Endothelial cell of umbilical vein (primary cell): ENCODE results near the gene MAMDC2. TPM values are rescaled to one million over a fixed set of nuclear protein-coding genes. Genes with fewer than 3 reads are reported as not detected.

Experiments used
- BruUV-seq: library from RNA; stranded (reverse); fragments of 400-500 nt; replicated peaks from 2 replicates; lab custom pipeline; 2021; lab: Mats Ljungman, UMichigan
- CTCF ChIA-PET: fragments of 300-600, 350-600 bp; sonication (Branson Sonifier 250); formaldehyde crosslinking; loops from one replicate; lab custom pipeline; 2021; ENCODE audit warnings: antibody characterized with exemption, inconsistent platforms; lab: Charles Lee
- POLR2A ChIA-PET: fragments of 300-600, 350-600 bp; sonication (Branson Sonifier 250); formaldehyde crosslinking; loops from one replicate; lab custom pipeline; 2021; ENCODE audit warnings: antibody characterized with exemption, inconsistent platforms; lab: Charles Lee
- DNase-seq: peaks from one replicate; pipeline ENCODE4 v3.0.0-alpha.2; 2011; ENCODE audit warnings: low read depth, low spot score
- FAIRE-seq: peaks from 2 replicates; lab custom pipeline; 2011; peaks lifted over from hg19 to GRCh38; lab: Jason Lieb, UNC
- H2AFZ ChIP-seq: 2 replicates; pipeline ENCODE4 v1.6.0; 2012; ENCODE audit warnings: low read depth, low read length, control low read depth, inconsistent platforms
- H3K27ac ChIP-seq: 2 replicates; pipeline ENCODE4 v1.5.1; 2011; ENCODE audit warnings: low read depth, mild to moderate bottlenecking, control low read depth, low read length, moderate library complexity; ENCODE audit not compliant: insufficient read depth
- H3K27me3 ChIP-seq, 2 experiments: 2 replicates each; pipeline versions ENCODE4 v1.6.0 to v1.6.1; 2011; ENCODE audit warnings: low read length in 2 of 2, mixed read lengths in 1 of 2; ENCODE audit not compliant: control insufficient read depth in 2 of 2, insufficient read depth in 2 of 2
- H3K36me3 ChIP-seq, 2 experiments: 2 replicates in 1 of 2; 3 replicates in 1 of 2; pipeline ENCODE4 v1.5.1; 2011; ENCODE audit warnings: low read length in 2 of 2, mild to moderate bottlenecking in 1 of 2, moderate library complexity in 1 of 2; ENCODE audit not compliant: control insufficient read depth in 2 of 2, insufficient read depth in 2 of 2; ENCODE audit errors: extremely low read depth in 1 of 2
- H3K4me1 ChIP-seq: 3 replicates; pipeline ENCODE4 v1.5.1; 2011; ENCODE audit warnings: mild to moderate bottlenecking, low read length; ENCODE audit not compliant: control insufficient read depth, insufficient read depth; ENCODE audit errors: extremely low read depth
- H3K4me2 ChIP-seq: 2 replicates; pipeline ENCODE4 v1.6.1; 2011; ENCODE audit warnings: low read length, control low read depth, mixed read lengths; ENCODE audit not compliant: insufficient read depth
- H3K4me3 ChIP-seq, 3 experiments: fragments of 200-600 bp in 1 of 3; sonication (generic), shearing (Covaris generic) in 1 of 3; replicated peaks in 1 of 3; 2 replicates each; pipeline ENCODE4 v1.5.1; 2011 to 2016; ENCODE audit warnings: control low read depth in 3 of 3, low read length in 3 of 3, mild to moderate bottlenecking in 2 of 3, inconsistent platforms in 1 of 3, low read depth in 1 of 3, moderate library complexity in 1 of 3; ENCODE audit not compliant: insufficient read depth in 1 of 3
- H3K79me2 ChIP-seq: 2 replicates; pipeline ENCODE4 v1.6.0; 2012; ENCODE audit warnings: low read length, inconsistent platforms; ENCODE audit not compliant: control insufficient read depth, insufficient read depth
- H3K9ac ChIP-seq: replicated peaks from 2 replicates; pipeline ENCODE3; 2011; ENCODE audit warnings: low read length, control low read depth; ENCODE audit not compliant: insufficient read depth; ENCODE audit errors: extremely low read depth
- H3K9me1 ChIP-seq: replicated peaks from 3 replicates; pipeline ENCODE4 v1.6.0; 2011; ENCODE audit warnings: mild to moderate bottlenecking, low read length; ENCODE audit not compliant: control insufficient read depth, insufficient read depth; ENCODE audit errors: extremely low read depth
- H3K9me3 ChIP-seq: replicated peaks from 2 replicates; pipeline ENCODE4 v1.5.1; 2012; ENCODE audit warnings: low read length, inconsistent platforms; ENCODE audit not compliant: control insufficient read depth, insufficient read depth
- H4K20me1 ChIP-seq: replicated peaks from 2 replicates; pipeline ENCODE3; 2011; ENCODE audit warnings: mild to moderate bottlenecking, low read length; ENCODE audit not compliant: control insufficient read depth, insufficient read depth; ENCODE audit errors: extremely low read depth
- CTCF ChIP-seq, 2 donors: IDR thresholded peaks; 1 replicate in 1 of 2; 2 replicates in 1 of 2; pipeline ENCODE4 v1.5.1; 2011; ENCODE audit warnings: low read length in 2 of 2, mild to moderate bottlenecking in 2 of 2, moderate library complexity in 2 of 2, control low read depth in 1 of 2, inconsistent platforms in 1 of 2, low read depth in 1 of 2; ENCODE audit not compliant: insufficient read depth in 1 of 2; ENCODE audit errors: extremely low read depth in 1 of 2
- EZH2 ChIP-seq: IDR thresholded peaks from 2 replicates; pipeline ENCODE4 v1.6.1; 2012; ENCODE audit warnings: borderline replicate concordance, low read depth, mild to moderate bottlenecking, moderate library complexity, low read length, inconsistent platforms; ENCODE audit not compliant: severe bottlenecking
- FOS ChIP-seq: IDR thresholded peaks from 2 replicates; pipeline ENCODE4 v1.6.1; 2011; ENCODE audit warnings: mild to moderate bottlenecking, low read length, moderate library complexity, borderline replicate concordance; ENCODE audit not compliant: insufficient read depth
- POLR2A ChIP-seq: IDR thresholded peaks from 2 replicates; pipeline ENCODE4 v1.6.1; 2012; ENCODE audit warnings: low read depth, mild to moderate bottlenecking, control low read depth, low read length
- POLR2AphosphoS5 ChIP-seq: IDR thresholded peaks from 2 replicates; pipeline ENCODE4 v1.6.1; 2012; ENCODE audit warnings: low read depth, mild to moderate bottlenecking, control low read depth, low read length, moderate library complexity; ENCODE audit not compliant: insufficient read depth
- dilution Hi-C: fragments of 300-500 bp; cut with MboI; formaldehyde crosslinking; loops from one replicate; pipeline ENCODE4 v1.15.0; 2019; ENCODE audit warnings: low sequenced_read_pairs; ENCODE audit not compliant: extremely low pct_ligation_motif_present
- intact Hi-C: fragments of 100-400 bp; cut with micrococcal nuclease; formaldehyde crosslinking; loops from one replicate; pipeline ENCODE4 v1.10.0; 2022
- polyA plus RNA-seq, 4 experiments: library from polyadenylated mRNA; depleted of rRNA in 3 of 4; stranded (reverse) in 3 of 4; unstranded in 1 of 4; fragments of >200 nt; gene quantifications; 2 replicates each; pipeline versions ENCODE4 v1.2.1 to v1.2.3, GENCODE V29; 2011 to 2012; ENCODE audit warnings: missing spikeins in 1 of 4
- total RNA-seq: library from RNA; stranded (reverse); gene quantifications from 2 replicates; pipeline ENCODE4 v1.2.3, GENCODE V29; 2021

MAMDC2 gene
- total and polyA plus RNA-seq, 2 donors (not counting 3 experiments of a cell fraction or from before 2014, with no cell fraction given), result 0.60 to 1.1 TPM

GRCh38 chr9:70110194-70111041, 66.8 kb downstream of the MAMDC2 start:
- Histone ChIP-seq H3K9ac (no peak overlapping the region), H3K4me2 (no peak overlapping the region), H3K9me1 (no peaks in the 10 kb centered on the region), H3K27me3 (peaks cover 3 to 9% of the 10 kb centered on the region in 2 experiments), H3K9me3 (no peaks in the 10 kb centered on the region), H3K4me1 (peaks cover 19% of the 10 kb centered on the region), H3K36me3 (no peaks in the 10 kb centered on the region), H2AFZ (no peak overlapping the region), H3K4me3 (no peak overlapping the region), H3K27ac (no peak overlapping the region), H4K20me1 (no peaks in the 10 kb centered on the region), H3K79me2 (no peaks in the 10 kb centered on the region)
- ChIA-PET POLR2A (no interaction called here), CTCF (interaction anchor here (0.6 to 8.2 kb wide), 52 partner anchors 8 to 689 kb away, joined by 3 to 597 read pairs (median 5); partner anchors contain the start of gene MAMDC2)
- dilution Hi-C loops (loop anchor here (25.0 kb wide), 1 partner anchor 148 kb away; no protein-coding TSS in a partner anchor), intact Hi-C loops (loop anchor here (1.0 to 5.0 kb wide), 8 partner anchors 66 to 698 kb away; partner anchors contain the start of gene APBA1)
- FAIRE-seq, result no peak
- peak; percentile 66 for DNase-seq
- TF ChIP-seq FOS (peak; percentile 2), POLR2AphosphoS5 (no peak)
- no TSS peak for BruUV-seq

GRCh38 chr9:70111042-70111602, 67.5 kb downstream of the MAMDC2 start:
- peaks cover 3 to 4% of the 10 kb centered on the region in 2 experiments for H3K27me3 ChIP-seq
- H4K20me1 ChIP-seq, result no peaks in the 10 kb centered on the region
- FAIRE-seq (peak; percentile 80), DNase-seq (peak; percentile 73)
- BruUV-seq, result no TSS peak
- TF ChIP-seq FOS (peak; percentile 0), CTCF (IDR thresholded peaks at IDR 0.05; ENCODE audit: extremely low read depth in 1 of 2, insufficient read depth in 1 of 2, low read depth in 1 of 2, low read length in 2 of 2) (peak; percentile 88 to 94), EZH2 (peak; percentile 29), POLR2A (no peak)
- H3K9ac ChIP-seq, result no peak overlapping the region
- no peaks in the 10 kb centered on the region for H3K9me1 ChIP-seq
- no peaks in the 10 kb centered on the region for H3K79me2 ChIP-seq
- H3K4me1 ChIP-seq, result peaks cover 19% of the 10 kb centered on the region
- ChIA-PET POLR2A (no interaction called here), CTCF (interaction anchor here (0.6 to 8.2 kb wide), 54 partner anchors 8 to 690 kb away, joined by 3 to 597 read pairs (median 5); partner anchors contain the start of gene MAMDC2)
- no peaks in the 10 kb centered on the region for H3K36me3 ChIP-seq
- no peak overlapping the region for H3K4me2 ChIP-seq
- H3K4me3 ChIP-seq, result no peak overlapping the region
- no peaks in the 10 kb centered on the region for H3K9me3 ChIP-seq
- no peak overlapping the region for H2AFZ ChIP-seq
- no peak overlapping the region for H3K27ac ChIP-seq
- intact Hi-C loops (loop anchor here (1.0 to 5.0 kb wide), 8 partner anchors 66 to 699 kb away; partner anchors contain the start of gene APBA1), dilution Hi-C loops (loop anchor here (25.0 kb wide), 1 partner anchor 149 kb away; no protein-coding TSS in a partner anchor)
